Stimulated activated CD8-positive, alpha-beta memory T cell treated with anti-CD3 and anti-CD28 coated beads, Interleukin-15, amount 100 ng/mL, for 48 hours (primary cell): ENCODE measurements around the gene CMPK2.

ENCODE experiments used
- DNase-seq, 2 donors: peaks; one replicate each; pipeline ENCODE4 v3.0.0-alpha.2; 2020; ENCODE audit warnings: low read depth in 2 of 2

CMPK2 gene

DNA sequence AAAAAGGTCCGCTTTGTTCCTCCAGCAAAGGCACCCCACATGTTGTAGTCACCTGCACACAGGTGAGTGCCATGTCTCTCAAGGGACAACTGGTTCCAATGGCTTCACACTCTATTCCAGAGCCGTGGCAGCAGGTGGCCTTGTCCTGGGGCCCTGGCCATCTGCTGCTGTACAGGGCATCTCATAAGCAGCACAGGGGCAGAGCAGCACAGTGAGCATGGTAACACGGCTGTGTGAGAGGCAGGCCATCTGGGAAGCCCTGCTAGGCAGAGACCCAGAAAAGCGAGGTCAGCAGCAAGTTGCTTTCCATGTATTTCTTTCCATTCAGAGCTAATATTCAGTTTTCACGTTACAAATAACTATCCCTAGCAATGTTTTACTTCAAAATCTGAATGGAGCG lies 54.7 kb downstream of the CMPK2 start:
- no peak for DNase-seq

DNA sequence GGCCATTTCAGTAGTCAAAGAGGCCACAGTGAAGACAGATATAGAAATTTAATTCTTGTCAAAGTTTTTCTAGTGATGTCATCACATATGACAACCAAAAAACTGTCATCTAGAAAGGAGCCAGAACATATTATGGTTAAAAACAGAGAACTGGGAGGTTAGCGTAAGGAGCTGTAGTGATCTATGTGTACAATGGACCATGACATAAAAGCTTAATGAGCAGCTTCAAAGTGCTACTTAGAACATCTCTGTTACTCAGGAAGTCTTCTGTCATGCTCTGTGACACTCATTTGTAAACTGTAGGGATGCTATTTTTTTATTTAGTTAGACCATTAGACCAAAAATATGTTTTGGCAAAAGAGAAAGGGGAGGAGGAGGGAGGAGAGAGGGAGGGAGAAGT lies 57.3 kb downstream of the CMPK2 start:
- DNase-seq, result no peak

DNA sequence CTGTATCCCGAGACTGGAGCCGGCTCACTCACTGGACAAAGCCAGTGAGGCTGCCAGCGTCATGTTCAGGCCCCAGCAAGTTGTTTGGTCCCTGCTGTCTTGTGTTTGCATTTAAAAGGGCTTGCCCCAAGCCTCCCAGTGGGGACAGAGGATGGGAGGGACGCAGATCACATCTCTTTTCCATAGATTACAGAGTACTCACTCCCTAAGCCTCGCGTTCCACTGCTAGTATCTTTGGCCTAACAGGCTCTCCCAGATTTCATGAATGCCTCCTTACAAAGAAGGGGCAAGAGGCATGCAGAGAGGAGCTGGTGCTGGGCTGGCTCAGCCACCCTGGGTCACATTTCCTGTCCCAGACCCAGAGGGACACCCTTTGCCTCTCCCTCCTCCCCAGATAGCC lies 59.1 kb downstream of the CMPK2 start:
- DNase-seq, result no peak

DNA sequence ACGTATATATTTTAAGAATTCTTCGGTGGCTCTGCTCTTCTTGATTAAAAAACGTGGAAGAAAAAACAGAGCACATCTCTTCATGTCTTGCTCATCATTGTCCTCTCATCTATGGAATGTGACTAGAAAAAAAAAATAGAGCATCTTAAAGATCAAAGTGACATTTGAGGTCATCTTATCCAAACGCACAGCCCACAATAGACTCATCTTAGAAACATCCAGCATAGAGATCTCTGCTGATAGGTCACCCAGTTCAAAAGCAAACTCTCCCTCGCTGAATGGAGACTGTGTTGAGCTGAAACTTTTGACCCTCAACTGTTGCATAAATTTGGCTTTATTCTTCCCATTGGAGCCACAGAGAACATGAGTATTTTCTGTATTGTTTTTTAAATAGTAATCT lies 65.2 kb downstream of the CMPK2 start:
- no peak for DNase-seq
